ENCODE results near the gene ANKIB1.

- TF ChIP-seq CTCF (IDR thresholded peaks at IDR 0.05) = no peak
- TF ChIP-seq EZH2 (IDR thresholded peaks at IDR 0.05) = no peak
- TF ChIP-seq EZH2phosphoT487 (IDR thresholded peaks at IDR 0.05) = no peak
Measured at GRCh38 chr7:92359801-92360200, 114.0 kb downstream of the ANKIB1 start.

Data from neural progenitor cell (in vitro differentiated cells).